CD14-positive monocyte (primary cell): Measurements from ENCODE around the gene WDR18. TPM values are rescaled to one million over a fixed set of nuclear protein-coding genes. Genes with fewer than 3 reads are reported as not detected.

Source experiments
- DNase-seq, 3 donors: peaks; one replicate each; pipeline ENCODE4 v3.0.0-alpha.2; 2011 to 2022
- H2AFZ ChIP-seq: 2 replicates; pipeline ENCODE4 v1.6.0; 2012; ENCODE audit warnings: mild to moderate bottlenecking, low read depth, low read length, inconsistent platforms; ENCODE audit not compliant: insufficient read depth, poor library complexity, severe bottlenecking
- H3K27ac ChIP-seq, 2 donors: 1 replicate in 1 of 2; 2 replicates in 1 of 2; pipeline ENCODE4 v1.5.1; 2012 to 2013; ENCODE audit warnings: low read length in 2 of 2, control low read depth in 1 of 2, inconsistent platforms in 1 of 2, low read depth in 1 of 2, mild to moderate bottlenecking in 1 of 2
- H3K27me3 ChIP-seq, 2 donors: one replicate each; pipeline versions ENCODE4 v1.6.0 to v1.6.1; 2011 to 2013; ENCODE audit warnings: low read length in 2 of 2; ENCODE audit not compliant: control insufficient read depth in 2 of 2, insufficient read depth in 2 of 2
- H3K36me3 ChIP-seq, 2 donors: replicated peaks in 1 of 2; 1 replicate in 1 of 2; 2 replicates in 1 of 2; pipeline versions ENCODE4 v1.5.1 to v1.6.1; 2012 to 2013; ENCODE audit warnings: low read length in 2 of 2, control low read depth in 1 of 2, inconsistent platforms in 1 of 2, mild to moderate bottlenecking in 1 of 2; ENCODE audit not compliant: insufficient read depth in 2 of 2, control insufficient read depth in 1 of 2
- H3K4me1 ChIP-seq, 2 donors: 1 replicate in 1 of 2; 2 replicates in 1 of 2; pipeline versions ENCODE4 v1.5.1 to v1.6.1; 2012 to 2013; ENCODE audit warnings: low read length in 2 of 2, control low read depth in 1 of 2, inconsistent platforms in 1 of 2, mild to moderate bottlenecking in 1 of 2, moderate library complexity in 1 of 2; ENCODE audit not compliant: insufficient read depth in 2 of 2, control insufficient read depth in 1 of 2
- H3K4me2 ChIP-seq: replicated peaks from 2 replicates; pipeline ENCODE3; 2012; ENCODE audit warnings: low read length, moderate library complexity, mild to moderate bottlenecking; ENCODE audit not compliant: poor library complexity, severe bottlenecking; ENCODE audit errors: extremely low read depth
- H3K4me3 ChIP-seq, 3 experiments: fragments of 200-600 bp in 1 of 3; sonication (generic) in 1 of 3; replicated peaks in 1 of 3; 1 replicate in 2 of 3; 2 replicates in 1 of 3; pipeline ENCODE4 v1.5.1; 2011 to 2013; ENCODE audit warnings: low read length in 3 of 3, mild to moderate bottlenecking in 3 of 3, control low read depth in 2 of 3, low read depth in 2 of 3, inconsistent platforms in 1 of 3, moderate library complexity in 1 of 3
- H3K79me2 ChIP-seq: 2 replicates; pipeline ENCODE4 v1.6.0; 2012; ENCODE audit warnings: mild to moderate bottlenecking, control low read depth, inconsistent platforms, low read length, moderate library complexity; ENCODE audit not compliant: insufficient read depth
- H3K9ac ChIP-seq: 2 replicates; pipeline ENCODE4 v1.6.0; 2017; ENCODE audit warnings: low read length, mild to moderate bottlenecking; ENCODE audit not compliant: insufficient read depth, poor library complexity, severe bottlenecking
- H3K9me3 ChIP-seq, 2 donors: replicated peaks in 1 of 2; 1 replicate in 1 of 2; 2 replicates in 1 of 2; pipeline versions ENCODE4 v1.5.1 to v1.6.1; 2012 to 2013; ENCODE audit warnings: low read length in 2 of 2, control low read depth in 1 of 2; ENCODE audit not compliant: control insufficient read depth in 1 of 2, insufficient read depth in 1 of 2
- H4K20me1 ChIP-seq: 2 replicates; pipeline ENCODE4 v1.6.0; 2012; ENCODE audit warnings: mild to moderate bottlenecking, low read length, control low read depth, moderate library complexity; ENCODE audit not compliant: insufficient read depth
- H3K27ac Mint-ChIP-seq, 7 donors: one replicate each; pipeline ENCODE4 v1.8.0; 2020; ENCODE audit warnings: mild to moderate bottlenecking in 7 of 7, mixed read lengths in 7 of 7, moderate library complexity in 6 of 7, inconsistent platforms in 2 of 7
- H3K27me3 Mint-ChIP-seq, 3 donors: one replicate each; pipeline ENCODE4 v1.8.0; 2021 to 2022; ENCODE audit warnings: low read depth in 3 of 3, mild to moderate bottlenecking in 3 of 3, mixed read lengths in 3 of 3, moderate library complexity in 3 of 3, inconsistent platforms in 1 of 3
- H3K36me3 Mint-ChIP-seq, 2 donors: one replicate each; pipeline ENCODE4 v1.8.0; 2020; ENCODE audit warnings: mixed read lengths in 2 of 2, inconsistent platforms in 1 of 2, mild to moderate bottlenecking in 1 of 2
- H3K4me1 Mint-ChIP-seq: one replicate; pipeline ENCODE4 v1.8.0; 2020; ENCODE audit warnings: mild to moderate bottlenecking, mixed read lengths
- H3K4me3 Mint-ChIP-seq, 2 donors: one replicate each; pipeline ENCODE4 v1.8.0; 2020; ENCODE audit warnings: mild to moderate bottlenecking in 2 of 2, mixed read lengths in 2 of 2, moderate library complexity in 1 of 2
- H3K9me3 Mint-ChIP-seq, 7 donors: one replicate each; pipeline ENCODE4 v1.8.0; 2020 to 2022; ENCODE audit warnings: mixed read lengths in 7 of 7, mild to moderate bottlenecking in 6 of 7, moderate library complexity in 6 of 7, inconsistent platforms in 2 of 7
- WGBS: methylation state at CpG from one replicate; pipeline ENCODE4 v1.1.5; 2013; ENCODE audit warnings: missing lambda C conversion rate; ENCODE audit not compliant: insufficient coverage; 5-methylcytosine and 5-hydroxymethylcytosine counted together
- intact Hi-C, 2 donors: fragments of 100-400 bp; cut with micrococcal nuclease; formaldehyde crosslinking; loops; one replicate each; pipeline versions ENCODE4 v1.15.0 to v1.15.1; 2023
- polyA plus RNA-seq, 3 donors: library from polyadenylated mRNA; depleted of rRNA in 1 of 3; unstranded in 2 of 3; stranded (reverse) in 1 of 3; fragments of 300-500 nt in 2 of 3; fragments of >200 nt in 1 of 3; fragmentation: Illumina TruSeq in 2 of 3; gene quantifications; 1 replicate in 2 of 3; 2 replicates in 1 of 3; pipeline ENCODE4 v1.2.3, GENCODE V29; 2012 to 2021
- TF ChIP-seq, protein P1 (sequence below): fragments of 200-600 bp; IDR thresholded peaks from one replicate; pipeline ENCODE4 v1.8.0; 2022; ENCODE audit warnings: antibody characterized with exemption, mild to moderate bottlenecking

The WDR18 gene
- polyA plus RNA-seq, 3 donors = 21.3 to 52.7 (median 49.9) TPM

- Histone ChIP-seq H3K4me1 (peaks cover 39% of the 10 kb centered on the region in 2 donors), H3K4me2 (peak overlapping the region; percentile 66), H3K4me3 (peak overlapping the region in 1 of 3 experiments; percentile 60), H2AFZ (no peak overlapping the region), H3K27ac (peak overlapping the region in 1 of 2 donors; percentile 60), H3K36me3 (peaks cover 0 to 6% of the 10 kb centered on the region in 2 donors), H3K79me2 (peaks cover 98% of the 10 kb centered on the region), H4K20me1 (peaks cover 99% of the 10 kb centered on the region), H3K9me3 (no peaks in the 10 kb centered on the region), H3K27me3 (no peaks in the 10 kb centered on the region), H3K9ac (peak overlapping the region; percentile 52)
- Mint-ChIP-seq H3K36me3 (peaks cover 7 to 26% of the 10 kb centered on the region in 2 donors), H3K9me3 (no peaks in the 10 kb centered on the region), H3K27me3 (peaks cover 0 to 3% (median 0%) of the 10 kb centered on the region in 3 donors), H3K4me1 (peaks cover 37% of the 10 kb centered on the region), H3K27ac (peak overlapping the region in 2 of 7 donors; percentile 25 to 50), H3K4me3 (peak overlapping the region in 1 of 2 donors; percentile 39)
- intact Hi-C loops = no loop called here
- no peak for DNase-seq
- 86% methylated on average over 10 of the region's 14 CpGs for WGBS
- TF ChIP-seq, protein P1, sequence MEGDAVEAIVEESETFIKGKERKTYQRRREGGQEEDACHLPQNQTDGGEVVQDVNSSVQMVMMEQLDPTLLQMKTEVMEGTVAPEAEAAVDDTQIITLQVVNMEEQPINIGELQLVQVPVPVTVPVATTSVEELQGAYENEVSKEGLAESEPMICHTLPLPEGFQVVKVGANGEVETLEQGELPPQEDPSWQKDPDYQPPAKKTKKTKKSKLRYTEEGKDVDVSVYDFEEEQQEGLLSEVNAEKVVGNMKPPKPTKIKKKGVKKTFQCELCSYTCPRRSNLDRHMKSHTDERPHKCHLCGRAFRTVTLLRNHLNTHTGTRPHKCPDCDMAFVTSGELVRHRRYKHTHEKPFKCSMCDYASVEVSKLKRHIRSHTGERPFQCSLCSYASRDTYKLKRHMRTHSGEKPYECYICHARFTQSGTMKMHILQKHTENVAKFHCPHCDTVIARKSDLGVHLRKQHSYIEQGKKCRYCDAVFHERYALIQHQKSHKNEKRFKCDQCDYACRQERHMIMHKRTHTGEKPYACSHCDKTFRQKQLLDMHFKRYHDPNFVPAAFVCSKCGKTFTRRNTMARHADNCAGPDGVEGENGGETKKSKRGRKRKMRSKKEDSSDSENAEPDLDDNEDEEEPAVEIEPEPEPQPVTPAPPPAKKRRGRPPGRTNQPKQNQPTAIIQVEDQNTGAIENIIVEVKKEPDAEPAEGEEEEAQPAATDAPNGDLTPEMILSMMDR = no peak
These were observed 32.0 kb upstream of the WDR18 start for GRCh38 chr19:952049-952679.

DNA sequence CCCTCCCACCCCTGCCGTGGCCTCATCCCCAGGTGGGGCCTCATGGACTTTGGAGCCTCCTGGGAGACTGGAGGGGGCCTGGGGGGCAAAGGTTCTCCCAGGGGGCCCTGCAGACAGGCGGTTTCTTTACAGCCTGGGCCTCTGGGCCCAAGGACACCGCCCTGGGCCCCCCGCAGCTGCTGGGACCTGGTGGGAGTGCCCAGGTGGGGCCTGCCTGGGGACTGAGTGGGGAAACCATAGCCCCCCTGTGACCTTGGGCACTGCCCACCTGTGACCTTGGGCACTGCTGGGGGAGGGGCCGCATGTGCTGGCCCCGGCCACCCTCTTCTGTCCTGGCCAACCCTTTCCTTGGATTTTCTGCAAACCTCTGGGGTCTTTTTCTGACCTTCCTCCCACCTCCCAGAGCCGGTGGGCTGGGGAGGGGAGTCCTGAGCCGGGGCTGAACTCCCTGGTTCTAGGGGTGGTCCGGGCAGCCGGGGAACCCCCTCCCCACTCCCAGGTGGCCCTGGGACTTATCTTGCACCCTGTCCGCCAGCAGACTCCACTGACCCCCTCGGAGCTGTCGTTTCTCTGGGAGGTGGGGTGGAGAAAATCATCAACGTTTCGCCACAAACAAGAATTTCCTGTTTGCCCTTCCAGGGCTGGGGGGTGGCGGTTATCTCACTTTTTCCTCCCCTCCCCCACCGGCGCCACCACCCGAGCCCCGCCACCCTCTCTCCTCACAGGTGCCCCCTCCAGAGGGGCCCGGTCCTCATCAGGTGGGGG is 31.3 kb upstream of the WDR18 start:
- Mint-ChIP-seq H3K4me3 (peak overlapping the region; percentile 61 to 75), H3K4me1 (peaks cover 32% of the 10 kb centered on the region), H3K9me3 (no peaks in the 10 kb centered on the region), H3K27ac (peak overlapping the region in 3 of 7 donors; percentile 13 to 57 (median 46)), H3K27me3 (no peaks in the 10 kb centered on the region), H3K36me3 (peaks cover 5 to 26% of the 10 kb centered on the region in 2 donors)
- intact Hi-C loops = no loop called here
- peak overlapping the region in 1 of 2 donors; percentile 60 for H3K27ac ChIP-seq
- H3K9me3 ChIP-seq = no peaks in the 10 kb centered on the region
- H3K36me3 ChIP-seq = peaks cover 0 to 6% of the 10 kb centered on the region in 2 donors
- peaks cover 99% of the 10 kb centered on the region for H4K20me1 ChIP-seq
- H3K27me3 ChIP-seq = no peaks in the 10 kb centered on the region
- H3K79me2 ChIP-seq = peaks cover 98% of the 10 kb centered on the region
- peak overlapping the region; percentile 66 for H3K4me2 ChIP-seq
- WGBS = 44% methylated on average over 5 of the region's 21 CpGs
- H2AFZ ChIP-seq = no peak overlapping the region
- H3K4me1 ChIP-seq = peaks cover 32% of the 10 kb centered on the region in 2 donors
- TF ChIP-seq, protein P1 = no peak
- peak overlapping the region; percentile 52 for H3K9ac ChIP-seq
- DNase-seq = no peak
- H3K4me3 ChIP-seq = peak overlapping the region in 2 of 3 experiments; percentile 6 to 60
